Colonic mucosa (tissue), 4 donors: Measurements from ENCODE around the gene SOHLH1. TPM values are rescaled to one million over a fixed set of nuclear protein-coding genes. Genes with fewer than 3 reads are reported as not detected.

Source experiments
- DNase-seq: peaks from one replicate; pipeline ENCODE4 v3.0.0-alpha.2; 2020
- H3K27ac ChIP-seq: fragments of 200-600 bp; one replicate; pipeline ENCODE4 v1.8.0; 2021
- H3K27me3 ChIP-seq: fragments of 200-600 bp; one replicate; pipeline ENCODE4 v1.8.0; 2021
- H3K36me3 ChIP-seq: fragments of 200-600 bp; one replicate; pipeline ENCODE4 v1.8.0; 2021
- H3K4me1 ChIP-seq: fragments of 200-600 bp; one replicate; pipeline ENCODE4 v1.8.0; 2021; ENCODE audit warnings: mild to moderate bottlenecking
- H3K4me3 ChIP-seq: fragments of 200-600 bp; one replicate; pipeline ENCODE4 v1.8.0; 2021
- H3K9ac ChIP-seq, 2 donors: one replicate each; pipeline ENCODE4 v1.7.0; 2013; ENCODE audit warnings: control low read depth in 2 of 2, low read depth in 2 of 2, low read length in 2 of 2
- H3K9me3 ChIP-seq: fragments of 200-600 bp; one replicate; pipeline ENCODE4 v1.8.0; 2021
- intact Hi-C: fragments of 100-400 bp; cut with DNase I; formaldehyde crosslinking; loops from one replicate; pipeline ENCODE4 v1.14.1; 2022
- total RNA-seq, 2 donors: library from RNA; stranded (reverse); fragmentation: NEBNext Ultra II Directional in 1 of 2; extraction: Animal tissue kit (Norgen Biotek cat#: 25700) in 1 of 2; gene quantifications; one replicate each; pipeline ENCODE4 v1.2.1, GENCODE V29; 2021
- TF ChIP-seq, protein P1 (sequence below): fragments of 200-600 bp; IDR thresholded peaks from one replicate; pipeline ENCODE4 v1.8.0; 2022; ENCODE audit warnings: antibody characterized with exemption, mild to moderate bottlenecking
- donor health status: healthy.
- donor health status: DM: no; HTN: no; CAD: no.
- donor health status: DM: no; HTN: no; CAD: no.

SOHLH1 gene
- total RNA-seq, 2 donors from 2014 or later = not detected

DNA sequence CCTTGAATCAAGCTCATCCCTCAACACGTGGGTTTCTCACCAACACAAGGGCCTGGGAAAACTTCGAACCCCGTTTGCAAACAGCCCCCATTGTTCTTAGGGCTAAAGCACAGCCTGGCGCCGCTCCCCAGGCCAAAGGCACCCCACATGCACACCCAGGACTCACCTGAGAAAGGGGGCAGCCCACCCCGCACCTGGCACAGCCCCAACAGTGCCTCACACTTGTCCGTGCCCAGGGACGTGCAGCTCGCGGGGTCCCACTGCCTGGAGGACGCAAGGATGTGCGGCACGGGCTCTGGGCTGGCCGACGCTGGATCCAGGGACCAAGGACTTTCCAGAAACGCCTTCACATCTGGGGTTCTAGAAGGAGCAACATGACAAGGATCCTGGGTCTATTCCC lies 2.8 kb downstream of the SOHLH1 start:
- Histone ChIP-seq H3K4me1 (no peaks in the 10 kb centered on the region), H3K9ac (no peak overlapping the region), H3K36me3 (no peaks in the 10 kb centered on the region), H3K27ac (no peak overlapping the region), H3K4me3 (no peak overlapping the region), H3K9me3 (no peaks in the 10 kb centered on the region), H3K27me3 (no peaks in the 10 kb centered on the region)
- intact Hi-C loops = no loop called here
- TF ChIP-seq, protein P1, sequence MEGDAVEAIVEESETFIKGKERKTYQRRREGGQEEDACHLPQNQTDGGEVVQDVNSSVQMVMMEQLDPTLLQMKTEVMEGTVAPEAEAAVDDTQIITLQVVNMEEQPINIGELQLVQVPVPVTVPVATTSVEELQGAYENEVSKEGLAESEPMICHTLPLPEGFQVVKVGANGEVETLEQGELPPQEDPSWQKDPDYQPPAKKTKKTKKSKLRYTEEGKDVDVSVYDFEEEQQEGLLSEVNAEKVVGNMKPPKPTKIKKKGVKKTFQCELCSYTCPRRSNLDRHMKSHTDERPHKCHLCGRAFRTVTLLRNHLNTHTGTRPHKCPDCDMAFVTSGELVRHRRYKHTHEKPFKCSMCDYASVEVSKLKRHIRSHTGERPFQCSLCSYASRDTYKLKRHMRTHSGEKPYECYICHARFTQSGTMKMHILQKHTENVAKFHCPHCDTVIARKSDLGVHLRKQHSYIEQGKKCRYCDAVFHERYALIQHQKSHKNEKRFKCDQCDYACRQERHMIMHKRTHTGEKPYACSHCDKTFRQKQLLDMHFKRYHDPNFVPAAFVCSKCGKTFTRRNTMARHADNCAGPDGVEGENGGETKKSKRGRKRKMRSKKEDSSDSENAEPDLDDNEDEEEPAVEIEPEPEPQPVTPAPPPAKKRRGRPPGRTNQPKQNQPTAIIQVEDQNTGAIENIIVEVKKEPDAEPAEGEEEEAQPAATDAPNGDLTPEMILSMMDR = no peak
- DNase-seq = no peak

DNA sequence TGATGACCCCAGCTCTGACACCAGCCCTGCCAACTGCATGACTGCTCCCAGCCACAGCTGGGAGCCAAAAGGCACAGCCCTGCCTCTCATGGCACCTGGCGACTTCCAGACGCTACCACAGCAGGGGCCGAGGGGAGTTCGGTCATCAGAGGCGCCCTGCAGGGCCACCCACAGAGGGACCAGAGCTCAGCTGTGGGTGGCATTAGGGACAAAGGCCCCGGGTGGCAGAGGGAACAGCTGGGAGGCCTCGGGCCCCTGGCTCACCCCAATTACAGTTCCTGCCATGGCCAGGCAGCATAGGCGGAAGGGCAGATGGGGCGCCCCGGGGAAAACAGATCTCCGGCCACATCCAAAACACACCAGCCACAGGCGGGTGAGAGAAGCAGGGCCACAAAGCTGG lies 3.6 kb downstream of the SOHLH1 start:
- Histone ChIP-seq H3K36me3 (no peaks in the 10 kb centered on the region), H3K27me3 (no peaks in the 10 kb centered on the region), H3K4me3 (no peak overlapping the region), H3K9me3 (no peaks in the 10 kb centered on the region), H3K27ac (no peak overlapping the region), H3K4me1 (no peaks in the 10 kb centered on the region), H3K9ac (no peak overlapping the region)
- DNase-seq = no peak
- TF ChIP-seq, protein P1 = no peak
- intact Hi-C loops = no loop called here

DNA sequence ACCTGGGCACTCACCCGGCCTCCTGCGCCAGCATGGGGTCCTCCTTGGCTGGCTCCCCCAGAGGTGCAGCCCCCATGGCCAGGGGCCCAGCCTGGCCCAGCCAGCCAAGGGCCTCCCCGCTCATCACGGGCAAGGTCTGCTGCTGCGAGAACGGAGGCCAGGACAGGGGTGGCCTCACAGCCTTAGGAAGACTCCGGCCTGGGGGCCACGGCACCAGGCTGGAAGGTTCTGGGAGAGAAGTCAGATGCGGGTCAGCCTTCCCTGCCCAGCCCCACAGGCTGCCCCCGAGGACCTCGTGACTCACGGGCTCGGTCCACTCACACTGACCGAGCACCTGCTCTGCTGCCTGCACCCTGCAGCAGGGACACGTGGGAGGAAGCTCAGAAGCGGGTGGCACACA lies 4.2 kb downstream of the SOHLH1 start:
- intact Hi-C loops = no loop called here
- no peaks in the 10 kb centered on the region for H3K27me3 ChIP-seq

DNA sequence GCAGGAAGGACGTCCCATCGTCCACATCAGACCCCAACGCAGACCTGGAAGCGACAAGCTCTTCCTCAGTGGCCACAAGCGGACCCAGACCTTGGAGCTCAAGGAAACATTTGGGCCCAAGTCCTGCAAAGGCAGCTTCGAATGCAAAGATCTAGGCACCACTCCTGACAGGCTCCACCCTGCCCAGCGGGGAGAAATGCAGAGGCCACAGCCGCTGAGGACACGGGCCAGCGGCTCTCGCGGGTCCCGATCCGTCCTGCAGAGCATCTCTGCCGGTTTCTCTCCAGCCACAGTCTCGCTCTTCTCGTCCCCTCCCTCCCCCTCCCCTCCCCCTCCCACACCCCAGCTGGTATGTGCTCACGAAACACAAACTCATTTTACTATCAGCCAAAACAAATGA lies 4.9 kb downstream of the SOHLH1 start:
- TF ChIP-seq, protein P1 = no peak
- Histone ChIP-seq H3K9ac (no peak overlapping the region), H3K4me1 (no peaks in the 10 kb centered on the region), H3K4me3 (no peak overlapping the region), H3K27me3 (no peaks in the 10 kb centered on the region), H3K36me3 (no peaks in the 10 kb centered on the region), H3K9me3 (no peaks in the 10 kb centered on the region), H3K27ac (no peak overlapping the region)
- intact Hi-C loops = no loop called here
- no peak for DNase-seq

More for the DNA sequence above, 4.2 kb downstream of the SOHLH1 start:
- H3K9ac ChIP-seq = no peak overlapping the region
- no peak overlapping the region for H3K4me3 ChIP-seq
- no peaks in the 10 kb centered on the region for H3K36me3 ChIP-seq
- TF ChIP-seq, protein P1 = no peak
- DNase-seq = no peak
- no peaks in the 10 kb centered on the region for H3K9me3 ChIP-seq
- H3K4me1 ChIP-seq = no peaks in the 10 kb centered on the region
- no peak overlapping the region for H3K27ac ChIP-seq

DNA sequence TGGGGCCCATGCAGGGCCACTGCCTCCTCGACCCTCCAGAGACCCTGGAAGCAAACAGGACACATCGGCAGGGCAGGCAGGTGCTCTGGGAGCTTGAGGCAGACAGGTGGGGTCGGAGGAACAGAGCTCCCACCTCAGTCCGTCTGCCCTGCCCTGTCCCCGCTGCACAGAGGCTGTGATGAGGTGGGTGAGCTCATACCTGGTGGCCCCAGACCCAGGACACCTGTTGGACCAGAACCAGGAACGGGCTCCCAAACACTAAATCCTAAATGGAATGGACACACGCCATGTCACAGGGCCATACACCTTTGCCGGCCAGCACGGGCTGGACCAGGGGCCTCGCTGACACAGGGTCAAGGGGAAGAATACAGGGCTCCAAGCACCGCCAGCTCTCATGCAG lies 5.5 kb downstream of the SOHLH1 start:
- Histone ChIP-seq H3K9me3 (no peaks in the 10 kb centered on the region), H3K9ac (no peak overlapping the region), H3K4me1 (no peaks in the 10 kb centered on the region), H3K4me3 (no peak overlapping the region), H3K27me3 (no peaks in the 10 kb centered on the region), H3K27ac (no peak overlapping the region), H3K36me3 (no peaks in the 10 kb centered on the region)
- TF ChIP-seq, protein P1 = no peak
- intact Hi-C loops = no loop called here
- no peak for DNase-seq

DNA sequence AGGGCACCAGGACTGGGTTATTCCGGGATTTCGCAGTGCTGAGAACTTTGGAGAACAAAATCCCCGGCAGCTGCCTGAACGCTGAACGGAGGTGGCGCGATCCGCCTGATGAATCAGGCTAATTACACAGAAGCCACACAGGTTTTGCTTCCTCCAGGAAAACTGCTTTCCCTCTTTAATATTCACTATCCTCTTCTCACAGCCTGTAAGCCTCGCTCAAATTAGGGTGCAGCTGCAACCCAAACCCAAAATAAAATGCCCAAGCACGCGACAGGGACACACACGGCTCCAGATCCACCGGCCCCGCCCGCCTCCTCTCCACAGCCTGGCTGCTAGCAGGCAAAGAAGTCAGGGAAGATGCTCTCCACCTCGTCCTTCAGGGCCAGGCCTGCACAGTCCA lies 6.0 kb downstream of the SOHLH1 start:
- Histone ChIP-seq H3K9me3 (no peaks in the 10 kb centered on the region), H3K4me1 (no peaks in the 10 kb centered on the region), H3K4me3 (no peak overlapping the region), H3K9ac (no peak overlapping the region), H3K36me3 (no peaks in the 10 kb centered on the region), H3K27ac (no peak overlapping the region), H3K27me3 (no peaks in the 10 kb centered on the region)
- DNase-seq = no peak
- intact Hi-C loops = no loop called here
- TF ChIP-seq, protein P1 = no peak
